ENCODE measurements around the gene NCOA4. TPM values are rescaled to one million over a fixed set of nuclear protein-coding genes. Genes with fewer than 3 reads are reported as not detected.
"Not testable (repeated sequence)": the region's sequence is repeated elsewhere in the genome, so short reads cannot be mapped to it uniquely, and the experiment has no call there.

NCOA4 gene
- total RNA-seq, 1 donor from 2014 or later, result 195 TPM

- no peak for DNase-seq (ENCODE audit: low spot score)
- intact Hi-C loops (cut with DNase I), result no loop called here
These were observed 5.0 kb downstream of the NCOA4 start for GRCh38 chr10:46025406-46025805.

DNA sequence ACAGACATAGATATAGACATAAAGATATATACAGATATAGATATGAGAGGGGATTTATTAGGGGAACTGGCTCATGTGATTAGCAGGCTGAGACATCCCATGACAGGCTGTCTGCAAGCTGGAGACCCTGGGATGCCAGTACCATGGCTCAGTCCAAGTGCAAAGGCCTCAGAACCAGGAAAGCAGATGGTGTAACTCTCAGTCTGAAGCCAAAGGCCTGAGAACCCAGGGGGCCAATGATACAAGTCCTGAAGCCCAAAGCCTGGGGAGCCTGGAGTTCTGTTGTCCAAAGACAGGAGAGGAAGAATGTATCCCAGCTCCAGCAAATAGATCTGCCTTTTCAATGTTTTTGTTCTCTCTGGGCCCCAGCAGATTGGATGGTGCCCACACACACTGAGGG, 5.5 kb downstream of the NCOA4 start:
- intact Hi-C loops (cut with DNase I), result no loop called here
- no peak for DNase-seq (ENCODE audit: low spot score)

GRCh38 chr10:46022978-46023702, 7.3 kb downstream of the NCOA4 start:
- peak; percentile 98 for DNase-seq (ENCODE audit: low spot score)
- intact Hi-C loops (cut with DNase I), result no loop called here

- intact Hi-C loops (cut with DNase I), result no loop called here
- DNase-seq (ENCODE audit: low spot score), result no peak
These were observed 10.1 kb downstream of the NCOA4 start for GRCh38 chr10:46020344-46020657.

- intact Hi-C loops (cut with DNase I), result no loop called here
- no peak for DNase-seq (ENCODE audit: low spot score)
These were observed 10.7 kb downstream of the NCOA4 start for GRCh38 chr10:46019569-46020343.

- no peak for DNase-seq (ENCODE audit: low spot score)
- intact Hi-C loops (cut with DNase I), result no loop called here
These were observed 11.3 kb downstream of the NCOA4 start for GRCh38 chr10:46019177-46019528.

- intact Hi-C loops (cut with DNase I), result no loop called here
- DNase-seq (ENCODE audit: low spot score), result no peak
These were observed 11.8 kb downstream of the NCOA4 start for GRCh38 chr10:46018453-46019176.

DNA sequence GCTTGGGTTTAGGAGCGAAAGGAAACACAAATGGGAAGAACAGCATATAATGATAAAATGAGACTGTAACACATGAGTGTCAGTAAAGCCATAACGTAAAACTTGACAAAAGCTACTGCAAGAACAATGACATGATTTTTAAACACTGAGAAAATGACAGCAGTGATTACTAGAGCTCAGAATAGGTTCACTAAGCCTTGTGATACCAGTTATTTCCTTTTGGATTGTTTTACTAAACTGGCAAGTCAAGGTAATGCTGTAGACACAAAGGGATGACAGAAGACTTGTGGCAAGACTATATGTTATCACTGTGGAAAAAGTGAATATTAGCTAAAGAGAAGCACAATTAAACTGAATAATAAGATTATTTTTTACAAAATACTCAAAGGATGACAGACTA, 12.7 kb downstream of the NCOA4 start:
- intact Hi-C loops (cut with DNase I), result no loop called here
- DNase-seq (ENCODE audit: low spot score), result no peak

DNA sequence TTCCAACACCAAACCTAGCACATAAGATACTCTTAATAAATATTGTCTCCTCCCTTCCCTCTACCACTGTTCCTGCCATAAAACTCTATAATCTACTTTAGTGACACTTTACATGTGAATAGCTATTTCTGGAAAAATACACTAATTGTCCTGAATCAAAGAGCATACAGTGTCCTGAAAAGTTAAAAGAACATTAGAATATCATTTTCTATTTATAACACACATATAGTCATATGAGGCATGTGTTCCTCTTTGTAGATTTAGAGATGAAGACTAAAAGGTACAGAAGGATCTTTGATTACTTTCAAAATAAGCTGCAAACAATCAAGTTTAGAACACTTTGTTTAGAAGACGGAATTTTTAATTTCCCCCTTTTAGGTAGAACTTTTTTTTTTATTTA, 13.6 kb downstream of the NCOA4 start:
- no peak for DNase-seq (ENCODE audit: low spot score)
- intact Hi-C loops (cut with DNase I), result no loop called here

- intact Hi-C loops (cut with DNase I), result no loop called here
- DNase-seq (ENCODE audit: low spot score), result no peak
These were observed 14.2 kb downstream of the NCOA4 start for GRCh38 chr10:46016190-46016589.

DNA sequence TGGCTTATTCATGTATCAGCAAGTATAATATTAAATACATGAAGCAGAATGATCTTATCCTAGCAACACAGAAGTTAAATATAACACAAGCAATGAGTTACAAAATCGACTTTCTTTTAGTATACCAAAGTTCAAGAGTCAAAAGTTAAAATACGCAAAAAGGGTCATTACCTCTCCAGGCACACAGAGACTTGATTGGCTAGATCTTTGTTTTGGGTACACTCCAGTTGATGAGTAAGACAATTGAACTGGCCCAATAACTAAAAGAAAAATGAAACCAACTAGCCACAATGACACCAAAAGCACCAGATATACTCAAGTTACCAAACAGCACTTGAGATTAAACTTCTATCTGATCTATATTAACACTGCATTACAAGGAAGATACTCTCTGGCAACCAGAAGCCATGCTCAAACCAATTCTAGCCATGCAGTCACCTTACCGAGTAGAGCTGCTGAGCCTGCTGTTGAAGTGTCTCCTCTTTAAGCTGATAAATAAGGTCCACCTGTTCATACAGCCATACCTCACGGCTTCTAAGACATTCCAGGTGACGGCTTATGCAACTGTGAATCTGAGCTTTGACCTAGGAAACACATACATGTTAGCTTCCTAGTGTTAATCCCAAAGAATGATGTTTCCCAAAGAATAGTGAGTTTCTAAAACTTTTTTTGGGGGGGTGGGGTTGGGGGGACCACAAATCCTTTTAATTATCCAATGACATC, 15.6 kb downstream of the NCOA4 start:
- intact Hi-C loops (cut with DNase I), result no loop called here
- no peak for DNase-seq (ENCODE audit: low spot score)

GRCh38 chr10:46014206-46014605, 16.2 kb downstream of the NCOA4 start:
- no peak for DNase-seq (ENCODE audit: low spot score)
- intact Hi-C loops (cut with DNase I), result no loop called here

- no peak for DNase-seq (ENCODE audit: low spot score)
- intact Hi-C loops (cut with DNase I), result no loop called here
These were observed 17.7 kb downstream of the NCOA4 start for GRCh38 chr10:46012746-46013145.

DNA sequence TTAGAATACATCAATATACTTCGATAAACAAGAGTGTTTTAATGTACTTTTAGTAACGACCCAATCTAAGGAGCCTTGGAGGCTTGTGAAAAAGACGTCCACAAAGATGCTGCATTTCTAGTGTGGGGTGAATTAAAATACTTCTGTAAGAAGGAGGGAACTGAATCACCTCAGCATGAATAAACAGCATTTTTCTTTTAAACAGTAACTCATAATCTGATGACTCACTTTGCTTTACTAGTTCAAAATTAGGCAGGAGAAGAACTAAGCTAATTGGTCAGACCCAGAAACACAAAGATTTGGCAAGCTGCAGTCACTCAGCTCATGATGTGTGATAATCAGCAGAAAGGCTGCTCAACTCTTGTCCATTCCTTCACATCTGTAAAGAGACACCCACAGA, 24.2 kb downstream of the NCOA4 start:
- DNase-seq (ENCODE audit: low spot score), result no peak
- intact Hi-C loops (cut with DNase I), result no loop called here

DNA sequence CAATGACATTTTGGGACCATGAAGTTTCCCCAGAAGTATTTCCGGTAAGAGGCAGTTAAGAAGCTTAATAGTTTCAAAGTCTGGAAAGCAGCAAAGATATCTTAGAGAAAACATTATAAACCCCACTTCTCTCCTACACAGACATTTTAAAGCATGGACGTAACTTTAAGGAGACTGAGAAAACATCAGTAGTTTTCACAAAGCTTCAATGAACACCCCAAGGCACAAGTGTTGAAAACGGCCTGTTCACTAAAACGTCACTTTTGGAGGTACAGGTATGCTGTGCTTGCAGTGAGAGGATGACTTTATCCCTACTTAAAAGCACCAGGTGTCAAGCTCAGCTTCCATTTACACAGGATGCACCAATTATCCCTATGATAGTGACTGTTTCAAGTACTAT, 25.0 kb downstream of the NCOA4 start:
- DNase-seq (ENCODE audit: low spot score), result no peak
- intact Hi-C loops (cut with DNase I), result no loop called here

DNA sequence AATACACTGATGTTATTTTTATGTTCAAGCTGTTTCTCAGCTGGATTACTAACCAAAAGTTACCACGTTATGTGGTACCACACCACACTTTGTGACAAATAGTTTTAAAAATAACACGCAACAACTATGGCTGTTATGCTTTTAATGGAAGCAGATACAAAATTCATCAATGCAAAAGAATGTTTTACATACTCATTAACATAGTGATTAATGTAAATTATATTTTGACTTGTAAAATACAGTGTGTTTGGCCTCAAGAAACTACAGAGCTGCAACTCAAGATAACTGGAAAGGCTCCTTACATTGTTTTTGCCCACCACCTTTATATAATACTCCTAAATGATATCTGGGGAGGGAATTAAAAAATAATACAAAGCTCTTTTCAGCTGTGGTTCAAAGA, 25.5 kb downstream of the NCOA4 start:
- intact Hi-C loops (cut with DNase I), result no loop called here
- no peak for DNase-seq (ENCODE audit: low spot score)

DNA sequence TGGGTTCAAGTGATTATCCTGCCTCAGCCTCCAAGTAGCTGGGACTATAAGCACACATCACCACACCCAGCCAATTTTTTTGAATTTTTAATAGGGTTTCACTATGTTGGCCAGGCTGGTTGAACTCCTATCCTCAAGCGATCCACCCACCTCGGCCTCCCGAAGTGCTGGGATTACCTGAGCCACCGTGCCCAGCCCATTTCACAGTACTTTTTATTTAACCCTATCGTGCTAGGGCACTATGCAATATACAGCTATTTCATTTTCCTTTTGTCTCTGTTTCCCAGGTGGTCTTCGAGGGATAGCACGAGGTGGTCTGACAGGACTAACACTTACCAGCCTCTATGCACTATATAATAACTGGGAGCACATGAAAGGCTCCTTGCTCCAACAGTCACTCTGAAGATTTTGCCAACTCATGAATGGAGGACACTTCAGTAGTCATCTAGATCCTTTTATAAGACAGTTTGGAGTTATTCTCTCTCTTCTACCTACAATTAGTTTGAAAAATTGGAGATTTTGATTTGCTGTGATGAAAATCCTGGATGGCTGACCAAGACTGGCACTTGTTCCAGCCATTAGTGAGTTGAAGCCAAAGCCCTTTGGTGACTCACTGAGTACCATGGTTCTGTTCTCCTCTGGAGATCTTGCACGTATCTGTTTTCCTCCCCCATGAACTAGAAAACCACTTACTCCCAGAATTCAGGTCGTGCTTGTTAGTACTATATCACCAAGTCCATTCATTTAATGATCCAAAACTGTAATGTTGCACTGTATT, 27.3 kb downstream of the NCOA4 start:
- intact Hi-C loops (cut with DNase I), result no loop called here
- no peak for DNase-seq (ENCODE audit: low spot score)

- DNase-seq (ENCODE audit: low spot score); intact Hi-C loops (cut with DNase I): not testable (repeated sequence)
These were observed 28.2 kb downstream of the NCOA4 start for GRCh38 chr10:46002189-46002687.

DNA sequence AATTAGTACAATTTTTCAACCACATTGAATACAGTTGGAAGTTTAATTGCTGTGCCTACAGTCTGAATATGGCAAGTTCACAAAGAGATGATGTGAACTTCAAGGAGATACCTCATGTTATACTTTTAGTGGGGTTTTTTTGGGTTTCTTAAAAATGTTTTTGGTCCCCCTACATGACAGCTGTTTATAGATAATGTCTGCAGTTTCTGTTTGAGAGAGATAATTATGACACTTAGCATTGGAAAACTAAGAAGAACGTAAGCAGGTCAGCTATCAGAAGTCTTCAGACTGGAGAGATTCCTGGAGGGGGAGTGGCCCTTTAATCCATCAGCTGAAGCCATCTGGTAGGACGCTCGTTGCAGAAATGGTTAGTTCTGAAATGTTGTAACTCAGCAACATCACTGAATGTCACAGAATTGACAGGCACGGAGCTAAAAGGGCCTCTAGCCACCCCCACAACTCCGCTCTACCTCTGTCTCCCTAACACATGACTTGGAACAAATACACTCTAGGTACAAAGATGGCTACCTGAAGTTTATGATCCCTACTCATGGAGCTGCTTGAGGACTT, 29.2 kb downstream of the NCOA4 start:
- no peak for DNase-seq (ENCODE audit: low spot score)
- intact Hi-C loops (cut with DNase I), result no loop called here

Measured in cardiac septum (tissue), 1 donor.